HG03039 (cell line): Measurements from ENCODE around the gene CHST11.

Experiments
- ATAC-seq: cut with Tn5 transposase; IDR thresholded peaks from one replicate; pipeline ENCODE4 v1.9.1; 2021; ENCODE audit warnings: mild to moderate bottlenecking, moderate library complexity; ENCODE audit not compliant: unreplicated experiment

The CHST11 gene

GRCh38 chr12:104648756-104649155, 192.0 kb downstream of the CHST11 start:
- ATAC-seq = no peak

GRCh38 chr12:104649217-104649824, 192.6 kb downstream of the CHST11 start:
- no peak for ATAC-seq

- no peak for ATAC-seq
These were observed 193.2 kb downstream of the CHST11 start for GRCh38 chr12:104649921-104650320.

- no peak for ATAC-seq
These were observed 193.8 kb downstream of the CHST11 start for GRCh38 chr12:104650541-104650940.

- no peak for ATAC-seq
These were observed 195.1 kb downstream of the CHST11 start for GRCh38 chr12:104651811-104652210.

GRCh38 chr12:104652358-104652757, 195.6 kb downstream of the CHST11 start:
- ATAC-seq = no peak

GRCh38 chr12:104652910-104653309, 196.2 kb downstream of the CHST11 start:
- no peak for ATAC-seq

- ATAC-seq = no peak
These were observed 197.2 kb downstream of the CHST11 start for GRCh38 chr12:104653730-104654664.

GRCh38 chr12:104654665-104655609, 198.2 kb downstream of the CHST11 start:
- ATAC-seq = no peak

- ATAC-seq = no peak
These were observed 199.6 kb downstream of the CHST11 start for GRCh38 chr12:104656383-104656782.

GRCh38 chr12:104656921-104657320, 200.2 kb downstream of the CHST11 start:
- ATAC-seq = no peak

- no peak for ATAC-seq
These were observed 201.2 kb downstream of the CHST11 start for GRCh38 chr12:104657726-104658484.

- no peak for ATAC-seq
These were observed 202.3 kb downstream of the CHST11 start for GRCh38 chr12:104659058-104659457.

- no peak for ATAC-seq
These were observed 205.5 kb downstream of the CHST11 start for GRCh38 chr12:104662203-104662602.

- ATAC-seq = no peak
These were observed 206.2 kb downstream of the CHST11 start for GRCh38 chr12:104662908-104663307.

- ATAC-seq = no peak
These were observed 207.6 kb downstream of the CHST11 start for GRCh38 chr12:104664351-104664750.

GRCh38 chr12:104665296-104665695, 208.5 kb downstream of the CHST11 start:
- ATAC-seq = no peak

GRCh38 chr12:104667139-104667538, 210.4 kb downstream of the CHST11 start:
- ATAC-seq = no peak

- no peak for ATAC-seq
These were observed 211.5 kb downstream of the CHST11 start for GRCh38 chr12:104668274-104668718.

GRCh38 chr12:104669089-104669721, 212.5 kb downstream of the CHST11 start:
- no peak for ATAC-seq
